A673 (cell line): ENCODE measurements around the gene LRRIQ4.

Source experiments
- CTCF ChIP-seq: fragments of 300-800, 200-600 bp; sonication (generic); conservative IDR thresholded peaks from 2 replicates; pipeline ENCODE4 v1.5.1; 2017; ENCODE audit warnings: low read depth, mild to moderate bottlenecking, antibody characterized with exemption, low read length, moderate library complexity, mixed read lengths
- EZH2 ChIP-seq: fragments of 200-600 bp; sonication (generic); IDR thresholded peaks from 2 replicates; pipeline ENCODE4 v1.6.1; 2017; ENCODE audit warnings: borderline replicate concordance, low read depth, mild to moderate bottlenecking, mixed read lengths, antibody characterized with exemption, low read length; ENCODE audit not compliant: poor library complexity, severe bottlenecking

- TF ChIP-seq CTCF = no peak
- no peak for TF ChIP-seq EZH2
These were observed 47.6 kb upstream of the LRRIQ4 start, which contains the start of gene TERC for GRCh38 chr3:169764882-169765612.
